Measurements from ENCODE around the gene VWA5B2. TPM values are rescaled to one million over a fixed set of nuclear protein-coding genes. Genes with fewer than 3 reads are reported as not detected.

VWA5B2 gene
- total and polyA plus RNA-seq, 9 of the 15 experiments (the other 6 are each of a cell fraction or from before 2014, with no cell fraction given): 0.04 TPM; not detected in 8

- Histone ChIP-seq H3K36me3 (ENCODE audit: control insufficient read depth, insufficient read depth, low read length) (peaks cover 23% of the 10 kb centered on the region; the same call in 2 of the 3 replicates), H4K20me1 (replicated peaks; ENCODE audit: control insufficient read depth, insufficient read depth, low read length) (peaks cover 27% of the 10 kb centered on the region), H3K9me1 (ENCODE audit: control insufficient read depth, insufficient read depth, low read length) (no peaks in the 10 kb centered on the region), H3K9me3 (replicated peaks; ENCODE audit: control insufficient read depth, insufficient read depth, low read depth, low read length) (no peaks in the 10 kb centered on the region), H3K9ac (ENCODE audit: insufficient read depth in 1 of 2, low read depth in 2 of 2, low read length in 2 of 2) (no peak overlapping the region), H2AFZ (ENCODE audit: low read depth, low read length) (no peak overlapping the region), H3K4me1 (replicated peaks in 1 of 2; ENCODE audit: control insufficient read depth in 2 of 2, insufficient read depth in 2 of 2, low read length in 2 of 2) (peaks cover 0 to 29% of the 10 kb centered on the region in 2 experiments; a peak in 3 of 5 replicates), H3K79me2 (ENCODE audit: control insufficient read depth, insufficient read depth, low read length) (no peaks in the 10 kb centered on the region), H3K27ac (ENCODE audit: extremely low read depth, low read depth, low read length) (no peak overlapping the region), H3K27me3 (ENCODE audit: control insufficient read depth in 2 of 2, insufficient read depth in 2 of 2, low read length in 2 of 2) (peaks cover 0 to 21% of the 10 kb centered on the region in 2 experiments; a peak in 2 of 5 replicates), H3K4me2 (ENCODE audit: insufficient read depth, low read length) (no peak overlapping the region), H3K4me3 (no peak overlapping the region)
- FAIRE-seq (no peak), DNase-seq (ENCODE audit: extremely low read depth in 1 of 4, low spot score in 3 of 4) (no peak), ATAC-seq (no peak)
- no TSS peak for BruUV-seq (replicated peaks)
- no peak for TF ChIP-seq ZNF311 (CRISPR knock-in tag; IDR thresholded peaks at IDR 0.05)
- TF ChIP-seq ZNF3 (CRISPR knock-in tag; IDR thresholded peaks at IDR 0.05): no peak
- TF ChIP-seq ETV5 (CRISPR knock-in tag; IDR thresholded peaks at IDR 0.05; ENCODE audit: low read depth): no peak
- no peak for TF ChIP-seq MEF2D (tag; conservative IDR thresholded peaks at IDR 0.05; ENCODE audit: low read depth)
- TF ChIP-seq BCOR (IDR thresholded peaks at IDR 0.05): no peak
- no peak for TF ChIP-seq PCBP1 (IDR thresholded peaks at IDR 0.05; ENCODE audit: low read depth, low read length, poor library complexity, severe bottlenecking)
- no peak for TF ChIP-seq BHLHE40 (IDR thresholded peaks at IDR 0.05; ENCODE audit: low read length)
- no peak for TF ChIP-seq ZNF57 (CRISPR knock-in tag; IDR thresholded peaks at IDR 0.05)
- no peak for TF ChIP-seq NCOR1 (IDR thresholded peaks at IDR 0.05)
- no peak for TF ChIP-seq MYBL2 (IDR thresholded peaks at IDR 0.05; ENCODE audit: low read depth)
- TF ChIP-seq MYBL2 (CRISPR knock-in tag; IDR thresholded peaks at IDR 0.05; ENCODE audit: borderline replicate concordance): no peak
- TF ChIP-seq MTF1 (CRISPR knock-in tag; IDR thresholded peaks at IDR 0.05; ENCODE audit: borderline replicate concordance): no peak
- no peak for TF ChIP-seq ZNF512 (tag; IDR thresholded peaks at IDR 0.05)
- TF ChIP-seq POLR2G (IDR thresholded peaks at IDR 0.05; ENCODE audit: low read depth, low read length): no peak; the same call in 1 of the 2 replicates
- TF ChIP-seq ZNF644 (tag; IDR thresholded peaks at IDR 0.05; ENCODE audit: low read depth): no peak
- intact Hi-C loops (cut with micrococcal nuclease) (no loop called here), in situ Hi-C loops (cut with MboI) (no loop called here)
- ChIA-PET POLR2A (interaction anchor here (1.6 kb wide), 1 partner anchor 11 kb away, joined by 9 read pairs; no protein-coding TSS in a partner anchor), CTCF (ENCODE audit: low intra/inter-chr PET ratio) (interaction anchor here (1.1 kb wide), 1 partner anchor 105 kb away, joined by 3 read pairs; no protein-coding TSS in a partner anchor)
- 25% methylated on average over 8 of the region's 8 CpGs for WGBS (ENCODE audit: insufficient coverage, low coverage, missing lambda C conversion rate)
Measured at GRCh38 chr3:184239221-184239620, 9.8 kb downstream of the VWA5B2 start.

All from K562 (cell line).